H1 (cell line): ENCODE results near the gene SH3PXD2A.

Experiments
- CEBPB ChIP-seq: IDR thresholded peaks from 2 replicates; pipeline ENCODE4 v1.6.1; 2012; ENCODE audit warnings: low read depth, low read length
- EZH2 ChIP-seq: fragments of 200-600 bp; sonication (generic); IDR thresholded peaks from 2 replicates; pipeline ENCODE4 v1.7.1; 2012; ENCODE audit warnings: low read depth, mild to moderate bottlenecking, moderate library complexity, low read length, inconsistent platforms; ENCODE audit not compliant: severe bottlenecking
- MAFK ChIP-seq: IDR thresholded peaks from 2 replicates; pipeline ENCODE4 v1.6.1; 2012; ENCODE audit warnings: low read depth, mild to moderate bottlenecking, improper control_type of control experiment, low read length
- POLR2A ChIP-seq, 2 experiments: IDR thresholded peaks; 1 replicate in 1 of 2; 2 replicates in 1 of 2; pipeline ENCODE4 v1.6.1; 2011; ENCODE audit warnings: low read depth in 2 of 2, low read length in 2 of 2, mild to moderate bottlenecking in 2 of 2; ENCODE audit errors: control extremely low read depth in 1 of 2
- RFX5 ChIP-seq: IDR thresholded peaks from 2 replicates; pipeline ENCODE4 v1.6.1; 2011; ENCODE audit warnings: low read depth, low read length, improper control_type of control experiment, borderline replicate concordance
- TCF12 ChIP-seq: IDR thresholded peaks from 2 replicates; pipeline ENCODE4 v1.6.1; 2011; ENCODE audit warnings: low read depth, mild to moderate bottlenecking, low read length
- TF ChIP-seq, protein P1 (sequence below), 3 experiments: IDR thresholded peaks; 1 replicate in 2 of 3; 2 replicates in 1 of 3; pipeline versions ENCODE4 v1.5.1 to v1.6.1; 2011; ENCODE audit warnings: low read length in 3 of 3, mild to moderate bottlenecking in 3 of 3, inconsistent platforms in 2 of 3, low read depth in 1 of 3, moderate library complexity in 1 of 3; ENCODE audit not compliant: insufficient read depth in 1 of 3; ENCODE audit errors: control extremely low read depth in 1 of 3
- TF ChIP-seq, protein P2 (sequence below): IDR thresholded peaks from 2 replicates; pipeline ENCODE4 v1.6.1; 2012; ENCODE audit warnings: inconsistent platforms

DNA sequence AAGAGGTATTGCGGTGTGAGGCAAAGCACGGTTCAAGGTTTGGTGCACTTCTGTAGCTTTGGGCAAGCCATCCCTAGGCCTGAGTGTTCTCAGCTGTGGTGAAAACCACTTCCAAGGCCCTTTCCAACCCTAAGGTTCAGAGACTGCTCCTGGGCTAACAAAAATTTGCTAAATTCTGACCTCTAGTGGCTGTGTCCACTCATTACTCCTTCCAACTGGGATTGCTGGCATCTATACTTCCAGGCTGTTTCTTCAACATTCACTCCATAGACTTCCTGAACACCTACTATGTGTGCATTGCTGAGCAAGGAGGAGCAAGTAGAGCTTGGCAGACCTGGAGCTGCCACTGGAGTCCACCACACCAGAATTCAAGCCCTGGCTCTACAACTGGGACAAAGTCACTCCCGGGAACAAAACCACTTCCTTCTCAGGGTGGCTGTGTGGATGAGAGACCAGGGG, 29.3 kb upstream of the SH3PXD2A start:
- TF ChIP-seq EZH2: no peak
- TF ChIP-seq, protein P1, sequence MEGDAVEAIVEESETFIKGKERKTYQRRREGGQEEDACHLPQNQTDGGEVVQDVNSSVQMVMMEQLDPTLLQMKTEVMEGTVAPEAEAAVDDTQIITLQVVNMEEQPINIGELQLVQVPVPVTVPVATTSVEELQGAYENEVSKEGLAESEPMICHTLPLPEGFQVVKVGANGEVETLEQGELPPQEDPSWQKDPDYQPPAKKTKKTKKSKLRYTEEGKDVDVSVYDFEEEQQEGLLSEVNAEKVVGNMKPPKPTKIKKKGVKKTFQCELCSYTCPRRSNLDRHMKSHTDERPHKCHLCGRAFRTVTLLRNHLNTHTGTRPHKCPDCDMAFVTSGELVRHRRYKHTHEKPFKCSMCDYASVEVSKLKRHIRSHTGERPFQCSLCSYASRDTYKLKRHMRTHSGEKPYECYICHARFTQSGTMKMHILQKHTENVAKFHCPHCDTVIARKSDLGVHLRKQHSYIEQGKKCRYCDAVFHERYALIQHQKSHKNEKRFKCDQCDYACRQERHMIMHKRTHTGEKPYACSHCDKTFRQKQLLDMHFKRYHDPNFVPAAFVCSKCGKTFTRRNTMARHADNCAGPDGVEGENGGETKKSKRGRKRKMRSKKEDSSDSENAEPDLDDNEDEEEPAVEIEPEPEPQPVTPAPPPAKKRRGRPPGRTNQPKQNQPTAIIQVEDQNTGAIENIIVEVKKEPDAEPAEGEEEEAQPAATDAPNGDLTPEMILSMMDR (IDR thresholded peaks at IDR 0.05; ENCODE audit: control extremely low read depth in 1 of 3, insufficient read depth in 1 of 3, low read depth in 1 of 3, low read length in 3 of 3): peak in 2 of 3 experiments; percentile 83 to 86; a peak in 3 of 4 replicates
- no peak for TF ChIP-seq MAFK
- TF ChIP-seq POLR2A (IDR thresholded peaks at IDR 0.05; ENCODE audit: control extremely low read depth in 1 of 2, low read depth in 2 of 2, low read length in 2 of 2): no peak
- TF ChIP-seq TCF12: no peak
- TF ChIP-seq, protein P2, sequence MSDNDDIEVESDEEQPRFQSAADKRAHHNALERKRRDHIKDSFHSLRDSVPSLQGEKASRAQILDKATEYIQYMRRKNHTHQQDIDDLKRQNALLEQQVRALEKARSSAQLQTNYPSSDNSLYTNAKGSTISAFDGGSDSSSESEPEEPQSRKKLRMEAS: no peak
- no peak for TF ChIP-seq CEBPB
- no peak for TF ChIP-seq RFX5
